Globus pallidus (tissue), 1 donor: ENCODE data around the gene NF2.
A peak's percentile ranks its signal among the peaks of the same experiment; 100 is the strongest.

ENCODE experiments used
- DNase-seq: peaks from one replicate; pipeline ENCODE4 v3.0.0-alpha.2; 2015; ENCODE audit warnings: low spot score

The NF2 gene

DNA sequence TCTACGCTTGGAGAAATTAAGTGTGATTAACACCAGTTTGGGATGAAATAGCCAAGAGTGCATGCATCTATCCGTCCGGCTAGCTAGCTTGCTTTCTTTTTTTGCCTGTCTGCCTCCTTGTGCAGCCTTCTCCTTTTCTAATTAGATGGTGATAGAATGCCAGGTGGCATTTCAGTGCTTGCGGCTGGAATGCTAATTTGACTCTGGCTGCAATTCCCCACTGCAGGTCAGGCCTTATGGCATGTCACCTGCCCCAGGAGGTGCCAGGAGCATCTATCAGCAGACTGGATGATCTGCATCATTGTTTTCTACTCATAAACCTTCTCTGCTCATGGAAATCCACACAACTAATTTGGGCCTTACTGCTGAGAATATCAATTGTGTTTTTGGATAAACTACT lies 65.2 kb downstream of the NF2 start:
- DNase-seq = no peak

DNA sequence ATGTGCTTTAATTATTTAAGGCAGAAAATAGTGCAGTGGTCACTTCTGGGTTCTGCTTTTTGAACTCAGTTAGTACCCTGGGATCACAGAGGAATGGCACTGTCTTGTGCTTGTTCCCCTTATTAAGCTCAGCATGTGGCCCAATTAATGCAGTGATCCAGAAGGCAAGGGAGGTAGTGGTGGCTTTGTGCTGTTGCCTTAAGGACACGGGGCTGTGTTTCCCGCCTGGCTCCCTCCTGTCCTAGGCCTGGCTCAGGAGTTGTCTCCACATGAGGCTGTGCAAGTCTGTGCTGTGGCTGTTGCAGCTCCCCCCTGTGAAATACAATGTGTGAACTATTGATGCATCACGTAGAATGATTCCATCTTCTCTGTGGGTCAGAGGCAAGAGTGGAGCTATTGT lies 67.2 kb downstream of the NF2 start:
- DNase-seq = no peak

DNA sequence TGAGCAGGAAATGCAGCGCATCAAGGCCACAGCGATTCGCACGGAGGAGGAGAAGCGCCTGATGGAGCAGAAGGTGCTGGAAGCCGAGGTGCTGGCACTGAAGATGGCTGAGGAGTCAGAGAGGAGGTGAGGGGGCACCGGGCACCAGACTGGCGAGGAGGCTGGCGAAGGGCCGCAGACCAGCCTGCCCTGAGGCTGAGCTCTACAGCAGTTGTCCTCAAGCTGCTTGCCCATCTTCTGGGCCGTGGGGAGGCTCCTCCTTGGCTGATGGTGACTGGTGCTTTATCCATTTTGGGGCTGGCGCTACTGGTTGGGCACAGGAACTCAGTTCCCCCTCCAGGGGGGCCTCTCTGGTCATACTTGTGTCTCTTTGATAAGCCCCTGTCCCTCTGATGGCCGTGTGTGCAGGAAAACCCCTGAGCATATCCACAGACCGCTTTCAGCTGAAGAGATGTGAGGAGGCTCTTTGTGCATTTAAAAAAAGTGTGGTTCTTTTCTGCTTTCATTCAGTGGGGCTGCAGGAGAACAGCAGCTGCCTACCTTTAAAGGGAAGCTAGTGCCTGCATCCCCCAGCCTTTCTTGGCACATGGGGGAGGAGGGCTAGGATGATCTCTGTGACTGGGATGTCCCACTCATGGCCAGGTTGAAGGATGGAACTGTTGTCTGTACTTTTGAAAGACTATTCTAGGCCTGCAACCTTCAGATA lies 70.1 kb downstream of the NF2 start:
- DNase-seq = no peak

DNA sequence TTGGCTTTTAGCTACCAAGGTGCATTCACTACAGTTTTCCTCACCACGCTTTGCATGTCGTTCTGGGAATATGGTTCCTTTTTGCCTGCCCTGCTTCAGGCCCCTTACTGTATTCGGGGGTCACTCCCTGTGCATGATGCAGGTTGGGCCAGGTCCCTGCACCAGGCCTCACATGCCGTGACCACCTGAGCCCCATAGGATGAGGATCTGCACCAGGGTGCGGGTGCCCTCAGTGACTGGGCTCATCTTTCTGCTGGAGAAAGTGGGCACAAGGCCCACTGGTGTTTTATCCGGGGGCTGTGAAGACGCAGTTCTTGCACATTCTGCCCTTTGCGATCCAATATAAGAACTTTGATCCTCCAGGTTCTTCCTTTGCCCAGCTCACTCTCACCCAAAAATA lies 70.7 kb downstream of the NF2 start:
- DNase-seq = no peak

DNA sequence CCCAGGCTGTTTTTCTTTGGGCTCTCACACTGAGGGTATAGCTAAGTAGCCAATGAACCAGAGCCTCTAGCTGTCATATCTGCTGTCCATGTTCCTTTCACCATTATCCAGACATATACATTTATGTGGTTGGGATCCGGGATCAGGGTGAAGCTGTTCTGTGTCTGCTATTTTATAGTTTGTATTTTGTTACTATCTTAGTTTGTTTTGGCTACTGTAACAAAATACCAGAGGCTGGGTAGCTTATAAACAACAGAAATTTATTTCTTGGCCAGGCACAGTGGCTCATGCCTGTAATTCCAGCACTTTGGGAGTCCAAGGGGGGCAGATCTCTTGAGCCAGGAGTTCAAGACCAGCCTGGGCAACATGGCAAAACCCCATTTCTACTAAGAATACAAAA lies 75.9 kb downstream of the NF2 start:
- no peak for DNase-seq

DNA sequence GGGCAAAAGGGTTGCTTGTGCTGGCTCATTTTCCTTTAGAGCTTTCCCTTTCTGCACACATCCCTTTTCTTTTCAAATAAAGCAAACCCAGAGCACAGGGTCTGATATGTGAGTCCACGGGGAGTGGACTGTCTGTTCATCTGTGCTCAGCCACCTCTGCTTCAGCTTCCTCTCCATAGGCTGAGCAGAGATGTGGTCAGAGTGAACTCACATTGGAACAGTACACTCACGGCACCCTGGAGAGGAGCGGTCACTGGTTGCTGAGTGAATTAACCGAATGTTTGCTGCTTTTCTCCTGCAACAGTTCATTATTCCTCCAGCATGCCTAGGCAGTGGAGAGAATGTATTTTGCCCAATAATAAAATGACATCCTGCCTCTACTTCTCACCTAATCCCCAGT lies 80.1 kb downstream of the NF2 start:
- no peak for DNase-seq

DNA sequence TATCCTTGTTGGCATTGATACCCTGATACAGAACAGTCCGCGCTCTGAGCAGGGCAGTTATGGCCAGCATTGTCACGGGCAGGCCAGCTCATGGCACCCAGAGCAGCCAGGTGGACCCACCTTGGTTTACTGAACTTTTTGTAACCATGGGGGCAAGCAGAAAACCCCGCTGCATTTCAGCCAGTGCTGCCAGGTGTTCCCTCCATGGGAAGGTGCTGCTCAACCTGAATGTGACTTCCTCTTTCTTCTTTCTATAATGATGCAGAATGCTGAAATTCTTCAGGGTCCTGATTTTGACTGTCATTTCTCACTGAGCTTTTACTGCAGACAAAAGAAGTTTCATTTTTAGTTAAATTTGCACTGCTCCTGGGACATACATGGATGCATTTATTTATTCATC lies 80.8 kb downstream of the NF2 start:
- no peak for DNase-seq

DNA sequence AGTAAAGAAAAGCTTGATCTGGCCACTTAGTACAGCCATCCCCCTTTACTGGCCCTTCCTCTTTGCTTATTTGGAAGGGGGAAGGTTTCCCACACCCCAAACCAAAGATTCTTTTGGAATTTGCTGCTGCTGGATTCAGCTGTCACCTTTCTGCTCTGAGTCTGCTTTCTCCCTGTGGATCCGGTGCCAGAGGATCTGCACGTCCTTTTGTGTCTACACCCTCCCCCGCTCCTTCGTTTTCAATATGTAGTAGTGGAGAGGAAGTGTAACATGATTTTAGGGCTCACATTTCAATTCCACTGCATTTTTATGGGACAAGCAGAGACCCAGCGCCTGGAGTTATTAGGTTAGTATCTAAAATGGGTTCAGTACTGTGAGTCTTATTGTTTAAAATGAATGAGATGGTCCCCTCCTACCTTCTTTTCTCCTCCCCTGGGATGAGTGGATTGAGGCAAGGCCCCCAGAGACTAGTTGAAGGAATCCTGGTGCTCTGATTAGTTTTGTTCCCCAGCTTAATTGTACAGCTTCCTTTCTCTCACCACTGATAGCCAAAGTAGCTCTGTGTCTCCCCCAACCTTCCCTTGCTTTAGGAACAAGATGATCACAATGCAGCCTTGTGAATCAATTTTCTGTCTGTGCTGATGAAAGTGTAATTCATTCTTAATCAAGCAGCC lies 85.9 kb downstream of the NF2 start:
- DNase-seq = no peak

DNA sequence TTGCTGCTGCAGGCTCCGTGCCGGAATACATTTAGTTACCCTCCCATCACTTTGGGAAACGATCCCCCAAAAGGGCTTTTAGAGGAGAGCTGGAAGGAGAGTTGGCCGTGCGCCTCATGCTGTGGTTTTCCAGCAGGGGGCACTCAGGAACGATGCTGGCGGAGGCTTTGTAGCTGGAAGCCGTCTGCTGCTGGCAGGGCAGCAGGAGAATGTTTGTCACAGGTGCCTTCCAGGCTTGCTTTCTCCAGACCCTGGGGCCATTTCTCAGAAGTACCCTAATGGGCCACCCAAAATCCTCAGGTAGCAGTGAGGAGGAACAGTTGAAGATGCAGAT lies 86.4 kb downstream of the NF2 start:
- peak; percentile 71 for DNase-seq

DNA sequence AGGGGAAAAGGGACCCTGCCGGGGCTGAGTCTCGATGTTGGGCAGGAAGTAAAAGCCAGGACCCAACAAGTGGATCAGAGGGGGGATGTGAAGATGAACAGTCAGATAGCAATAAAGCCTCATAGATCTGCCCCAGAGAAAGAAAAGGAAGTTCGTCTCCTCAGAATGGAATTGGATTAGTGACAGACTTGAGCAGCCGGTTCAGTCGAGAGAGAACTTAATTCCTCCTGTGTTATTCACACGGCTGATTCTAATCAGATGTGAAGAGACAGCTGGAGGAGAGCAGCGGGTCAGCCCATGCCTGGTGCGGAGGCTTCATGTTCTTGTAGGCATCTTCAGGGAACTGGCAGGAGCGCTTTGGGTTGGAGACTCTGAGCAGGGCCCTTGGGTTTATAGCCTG lies 87.0 kb downstream of the NF2 start:
- DNase-seq = no peak

DNA sequence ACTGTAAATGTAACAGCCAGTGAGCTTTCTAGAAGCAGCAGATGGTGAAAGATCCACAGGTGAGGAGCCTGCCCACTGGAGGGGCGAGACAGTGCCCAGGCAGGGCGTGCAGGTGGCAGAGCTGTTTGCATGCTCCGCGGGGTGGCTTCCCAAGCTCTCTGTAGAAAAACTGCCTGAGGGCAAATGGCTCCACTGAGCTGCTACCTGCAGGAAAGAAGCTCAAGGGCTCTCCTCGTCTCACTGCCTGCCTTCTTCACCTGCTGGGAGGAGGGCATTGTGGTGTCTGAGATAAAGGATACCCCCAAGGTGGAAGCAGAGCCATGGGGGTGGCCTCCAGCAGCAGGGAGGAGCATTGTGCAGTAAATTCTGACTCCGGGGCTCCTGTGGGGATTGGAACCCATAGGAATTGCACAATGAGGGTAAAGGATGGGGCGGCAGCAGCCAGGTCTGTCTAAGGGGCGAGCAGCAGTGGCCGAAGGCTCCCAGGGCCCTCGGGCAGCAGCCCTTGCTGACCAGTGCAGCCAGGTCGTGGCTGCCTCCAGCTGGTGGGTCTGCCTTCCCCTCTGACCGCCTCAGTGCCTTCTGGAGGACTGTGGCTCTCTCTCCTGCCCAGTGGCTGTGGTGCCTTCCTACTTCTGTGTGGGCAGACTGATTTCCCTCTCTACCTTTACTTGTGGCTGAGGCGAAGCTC lies 88.3 kb downstream of the NF2 start:
- no peak for DNase-seq

DNA sequence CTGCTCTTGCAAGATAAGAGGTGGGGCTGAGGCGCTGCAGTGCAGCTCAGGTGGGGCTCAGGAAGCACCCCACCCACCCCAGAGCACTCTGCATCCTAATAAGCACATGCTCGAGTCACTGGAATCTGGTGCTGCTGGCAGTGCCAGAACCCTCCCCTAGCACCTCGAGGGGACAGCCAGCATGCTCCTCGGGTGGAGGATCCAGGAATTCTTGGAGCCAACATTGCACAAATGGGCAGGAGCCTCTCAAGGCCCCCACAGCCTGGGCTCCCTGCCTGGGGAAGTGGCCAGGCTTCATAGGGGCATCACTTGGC lies 88.9 kb downstream of the NF2 start:
- DNase-seq = no peak

DNA sequence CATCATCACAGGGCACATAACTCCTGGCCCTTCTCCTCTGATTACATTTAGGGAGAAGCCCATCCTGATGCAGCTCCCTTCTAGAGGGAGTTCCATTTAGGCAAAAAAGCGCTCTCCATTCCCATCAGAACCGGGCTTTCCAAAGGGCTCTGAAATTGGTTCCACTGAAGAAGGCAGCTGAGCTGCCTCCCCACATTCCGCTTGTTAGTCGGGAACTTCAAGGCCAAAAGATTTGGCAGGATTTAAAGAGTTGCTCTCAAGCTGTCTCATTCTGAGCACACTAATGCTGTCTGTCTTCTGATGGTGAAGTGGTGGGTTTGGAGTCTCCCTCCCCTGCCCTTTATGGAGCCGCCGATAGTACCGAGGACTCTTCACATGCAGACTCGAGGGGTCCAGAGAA lies 89.7 kb downstream of the NF2 start:
- no peak for DNase-seq

DNA sequence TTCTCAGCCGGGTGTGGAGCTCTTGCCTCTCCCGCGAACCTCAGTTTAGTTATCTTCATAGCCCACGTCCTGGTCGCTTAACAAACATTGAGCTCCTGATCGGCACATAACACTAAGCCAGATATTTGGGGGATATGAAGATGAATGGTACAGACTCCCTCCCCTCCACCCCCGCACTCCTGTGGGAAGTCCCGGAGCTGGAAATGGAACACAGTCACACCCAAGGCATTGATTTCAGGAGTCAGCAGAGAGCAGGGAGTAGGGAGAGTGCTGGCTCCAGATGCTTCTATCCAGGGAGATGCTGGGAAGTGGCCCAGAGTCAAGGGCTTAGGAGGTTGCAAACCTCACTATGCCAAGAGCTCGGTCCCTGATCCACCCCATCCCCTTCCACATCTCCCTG lies 90.2 kb downstream of the NF2 start:
- DNase-seq = no peak

DNA sequence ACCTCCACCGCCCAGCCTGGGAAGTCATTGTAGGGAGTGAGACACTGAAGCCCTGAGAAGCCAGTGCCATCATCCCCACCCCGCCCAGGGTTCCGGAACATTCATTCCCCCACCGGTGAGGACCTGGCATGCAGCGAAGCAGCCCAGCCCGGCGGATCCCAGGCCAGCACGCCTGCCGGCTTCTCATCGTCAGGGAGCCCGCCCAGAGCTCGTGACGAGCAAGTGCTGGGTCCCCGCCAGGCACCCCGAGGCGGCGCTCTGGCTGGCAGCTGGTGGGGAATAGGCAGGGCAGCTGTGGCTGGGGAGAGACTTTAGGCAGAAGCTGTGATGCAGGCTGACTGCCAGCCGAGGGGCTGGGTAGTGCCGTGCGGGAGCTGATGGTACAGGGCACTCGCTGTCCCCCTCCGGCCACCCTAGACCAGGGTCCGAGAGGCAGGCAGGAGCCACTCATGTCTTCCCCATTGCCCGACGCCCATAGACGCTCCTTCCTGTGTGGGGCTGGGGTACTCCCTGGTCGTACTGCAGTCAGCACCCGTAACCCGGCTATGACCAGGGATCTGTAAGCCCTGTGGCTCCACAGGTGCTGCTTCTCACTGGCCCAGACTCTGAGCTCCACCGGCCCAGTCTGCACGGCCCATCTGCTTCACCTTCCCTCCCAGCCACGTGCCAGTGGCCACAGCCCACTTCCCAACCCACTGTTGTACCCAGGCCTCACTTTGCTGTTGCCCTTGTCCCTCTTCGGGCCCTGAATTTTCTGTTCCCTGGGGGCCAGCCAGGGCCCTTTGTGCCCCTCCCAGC lies 91.9 kb downstream of the NF2 start:
- peak; percentile 67 for DNase-seq

DNA sequence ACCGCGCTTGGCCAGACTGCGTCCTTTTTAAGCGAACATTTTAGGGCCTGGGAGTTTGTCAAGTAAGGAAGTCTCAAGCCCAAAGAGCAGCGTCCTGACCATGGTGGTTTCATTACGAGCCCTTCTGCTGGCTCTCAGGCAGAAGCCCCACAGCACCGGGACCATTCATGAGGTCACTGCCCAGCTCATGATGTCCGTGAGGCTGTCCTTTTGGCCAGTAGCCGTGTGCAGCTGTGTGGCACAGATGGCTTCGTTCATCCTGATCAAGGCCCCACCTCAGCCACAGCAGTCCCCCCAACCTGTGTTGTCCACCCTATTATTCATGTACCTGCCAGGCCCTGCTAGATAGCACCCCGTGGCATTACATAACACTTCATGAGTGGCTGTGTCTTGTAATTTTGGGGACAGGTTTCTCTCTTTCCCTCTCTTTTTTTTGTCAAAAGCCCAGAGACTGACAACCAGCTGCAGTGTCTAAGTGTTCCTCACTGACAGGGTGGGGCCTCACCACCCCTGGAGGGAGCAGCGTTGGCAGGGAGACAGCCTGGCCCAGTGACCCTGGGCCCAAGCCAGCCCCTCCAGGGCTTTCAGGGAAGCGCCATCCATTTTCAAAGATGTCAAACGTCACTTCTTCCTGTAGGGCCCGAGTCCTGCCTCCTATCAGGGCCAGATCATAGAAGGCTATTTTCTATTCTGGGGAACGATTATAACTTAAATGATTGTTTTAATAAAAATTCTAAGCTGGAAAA lies 94.6 kb downstream of the NF2 start:
- no peak for DNase-seq

DNA sequence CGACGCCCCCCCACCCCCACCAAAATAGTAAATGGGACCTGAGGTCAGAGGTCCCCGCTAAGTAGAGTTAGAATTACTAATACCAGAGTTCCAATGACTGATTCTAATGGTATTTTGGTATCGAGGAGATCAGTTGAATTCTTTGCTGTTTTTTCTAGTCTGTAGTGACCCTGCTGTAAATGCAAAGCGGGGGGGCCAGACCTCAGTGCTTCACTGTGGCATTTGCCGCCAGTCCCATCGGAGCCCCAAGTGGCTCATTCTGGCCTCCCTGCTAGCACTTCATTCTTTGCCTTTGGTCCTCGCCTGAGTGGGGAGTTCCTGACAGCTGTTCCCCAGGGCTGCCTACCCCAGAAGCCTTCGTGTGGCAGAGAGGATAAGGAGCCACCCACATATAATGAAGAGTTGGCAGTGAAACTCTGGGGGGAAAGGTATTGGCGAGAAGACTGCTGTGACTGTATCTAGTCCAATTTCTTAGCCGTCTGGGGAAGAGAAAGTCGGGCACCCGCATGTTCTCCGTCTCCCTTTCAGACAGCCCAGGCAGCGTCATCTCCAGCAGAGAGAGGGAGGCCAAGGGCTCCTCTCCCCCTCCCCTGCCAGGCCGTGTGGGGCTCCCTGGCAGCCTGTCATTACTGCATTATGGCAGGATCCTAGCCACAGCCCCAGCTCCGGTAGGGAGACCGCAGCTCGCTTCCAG lies 96.9 kb downstream of the NF2 start:
- DNase-seq = no peak

DNA sequence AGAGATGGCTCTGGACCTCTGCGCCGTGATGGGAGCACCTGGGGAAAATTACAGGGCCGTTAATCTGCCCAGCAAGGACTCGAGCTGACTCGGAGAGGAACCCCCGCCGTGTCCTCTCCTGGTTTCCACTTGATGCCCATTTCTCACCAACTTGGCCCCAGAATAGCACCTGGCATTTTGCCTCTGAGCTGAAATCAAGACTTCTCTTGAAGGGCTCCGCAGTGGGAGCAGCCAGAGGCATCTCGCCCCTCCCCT lies 97.4 kb downstream of the NF2 start:
- DNase-seq = no peak

DNA sequence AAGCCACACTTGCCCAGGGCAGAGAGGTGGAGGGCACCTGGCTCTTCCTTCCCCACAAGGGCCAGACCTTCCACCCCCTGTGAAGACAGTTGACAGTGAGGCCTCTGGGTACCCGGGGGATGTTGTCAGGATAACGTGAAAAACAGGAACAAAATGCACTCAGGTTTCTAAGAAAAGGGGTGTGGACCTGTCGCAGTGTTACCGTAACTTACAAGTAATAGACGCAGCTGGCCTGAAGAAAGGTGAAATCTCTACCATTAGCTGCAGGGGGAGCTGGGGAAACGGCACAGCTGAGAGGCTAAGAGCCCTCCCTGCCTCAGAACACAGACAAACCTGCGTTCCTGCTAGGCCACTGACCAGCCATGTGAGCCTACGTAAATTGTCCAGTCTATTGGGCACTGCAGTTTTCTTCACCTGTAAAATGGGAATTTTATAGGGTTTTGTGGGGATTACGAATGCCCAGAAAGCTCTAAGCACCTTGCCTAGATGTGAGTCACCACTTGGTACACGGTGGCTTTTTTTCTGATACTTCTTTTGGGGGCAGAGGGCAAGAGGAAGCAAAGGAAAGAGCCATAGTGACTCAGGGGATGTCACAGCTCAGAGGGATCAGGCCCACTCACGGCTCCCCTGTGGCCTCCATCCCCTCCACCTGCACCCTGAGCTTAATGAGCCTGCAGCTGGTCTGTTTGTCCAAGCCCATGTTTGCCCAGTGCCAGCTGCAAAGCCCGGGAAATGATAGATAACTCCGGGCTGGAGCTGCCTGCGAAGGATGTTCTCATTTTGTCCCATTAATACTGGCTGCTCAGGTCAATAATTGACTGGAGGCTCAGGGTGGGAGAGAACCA lies 97.9 kb downstream of the NF2 start:
- no peak for DNase-seq

DNA sequence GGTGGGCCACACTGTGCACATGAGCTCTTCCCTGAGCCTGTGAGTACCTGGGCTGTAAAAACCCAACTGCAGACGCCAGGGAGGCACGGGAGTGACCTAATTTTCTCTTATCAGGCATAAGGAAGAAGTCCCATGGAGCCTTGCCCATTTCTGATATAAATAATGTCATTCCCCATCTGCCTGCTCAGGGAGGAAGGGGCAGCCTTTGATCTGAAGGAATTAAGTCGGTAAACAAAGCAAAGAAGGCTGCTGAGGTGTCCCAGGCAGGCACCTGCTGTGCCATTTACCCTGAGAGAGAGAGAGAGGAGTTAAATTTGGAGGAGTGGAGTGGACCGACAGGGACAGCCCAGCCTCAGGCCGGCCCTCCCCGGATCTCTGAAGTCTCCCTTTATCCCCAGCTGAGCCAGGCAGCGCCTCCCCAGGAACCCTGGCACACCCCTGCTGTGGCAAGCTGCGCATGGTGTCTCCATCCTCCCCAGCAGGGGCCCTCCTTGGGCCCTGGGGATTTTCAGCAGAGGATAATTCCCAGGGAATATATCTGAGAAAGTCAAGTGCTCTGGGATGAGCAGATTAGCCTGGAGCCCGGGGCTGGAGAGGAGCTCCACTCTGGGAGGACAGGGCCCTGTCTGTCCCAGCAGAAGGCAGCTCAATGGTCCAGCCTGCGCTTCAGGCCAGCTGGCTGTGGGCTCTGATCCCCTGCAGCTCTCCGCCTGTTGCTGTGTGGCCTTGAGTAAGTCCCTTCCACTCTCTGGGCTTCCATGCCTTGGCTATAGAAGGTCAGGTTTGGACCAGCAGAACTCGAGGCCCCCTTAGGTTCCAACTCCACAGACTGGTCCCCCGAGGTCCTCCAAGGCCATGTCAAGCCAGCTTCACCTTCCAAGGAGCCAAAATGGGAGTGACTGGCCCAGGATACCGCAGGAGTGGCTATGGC lies 98.8 kb downstream of the NF2 start:
- no peak for DNase-seq
